ENCODE measurements around the gene HOATZ. TPM values are rescaled to one million over a fixed set of nuclear protein-coding genes. Genes with fewer than 3 reads are reported as not detected.

HOATZ gene
- total and polyA plus RNA-seq, 2 of the 13 experiments (the other 11 are each of a cell fraction or from before 2014, with no cell fraction given), result not detected

GRCh38 chr11:111562692-111563389 lies 48.3 kb downstream of the HOATZ start:
- no peaks in the 10 kb centered on the region for H3K36me3 ChIP-seq (replicated peaks in 1 of 2; ENCODE audit: control insufficient read depth in 1 of 2, insufficient read depth in 2 of 2, low read length in 2 of 2)
- intact Hi-C loops (cut with micrococcal nuclease; ENCODE audit: unreplicated experiment), result loop anchor here (5.0 kb wide), 1 partner anchor 111 kb away; no protein-coding TSS in a partner anchor
- 33% methylated on average over 10 of the region's 10 CpGs for WGBS (ENCODE audit: low lambda C conversion rate)
- no TSS peak for BruUV-seq (replicated peaks)
- H3K4me1 ChIP-seq (ENCODE audit: insufficient read depth, low read length), result peaks cover 56% of the 10 kb centered on the region
- in situ Hi-C loops (cut with HindIII; ENCODE audit: extremely low pct_ligation_motif_present, low pct_unique_long_range_greater_than_20kb), result no loop called here
- peak overlapping the region; percentile 25 for H3K4me2 ChIP-seq (ENCODE audit: low read depth, low read length)
- no peak overlapping the region for H3K27ac ChIP-seq (ENCODE audit: extremely low read length, insufficient read depth, low read length)
- ChIA-PET CTCF (ENCODE audit: low intra/inter-chr PET ratio, low total read pairs) (no interaction called here), POLR2A (interaction anchor here (1.3 kb wide), 1 partner anchor 10 kb away, joined by 3 read pairs; no protein-coding TSS in a partner anchor)
- ATAC-seq, result peak; percentile 69
- peak; percentile 51 for DNase-seq (ENCODE audit: low spot score)
- no peak overlapping the region for H2AFZ ChIP-seq (ENCODE audit: low read length)
- no peak overlapping the region for H3K9ac ChIP-seq (ENCODE audit: insufficient read depth, low read depth, low read length)
- no peaks in the 10 kb centered on the region for H3K27me3 ChIP-seq (ENCODE audit: control insufficient read depth in 1 of 2, insufficient read depth in 2 of 2, low read length in 2 of 2)
- FAIRE-seq, result peak; percentile 66
- no peaks in the 10 kb centered on the region for H4K20me1 ChIP-seq (ENCODE audit: insufficient read depth, low read length)
- H3K4me3 ChIP-seq (replicated peaks in 1 of 3; ENCODE audit: insufficient read depth in 1 of 3, low read depth in 2 of 3, low read length in 3 of 3), result no peak overlapping the region; a peak in 1 of 6 replicates
- no peaks in the 10 kb centered on the region for H3K79me2 ChIP-seq (ENCODE audit: insufficient read depth, low read length)
- H3K9me3 ChIP-seq (ENCODE audit: low read length), result no peaks in the 10 kb centered on the region
- TF ChIP-seq NFRKB (IDR thresholded peaks at IDR 0.05), result no peak
- TF ChIP-seq ZNF724P (CRISPR knock-in tag; IDR thresholded peaks at IDR 0.05; ENCODE audit: borderline replicate concordance), result no peak
- TF ChIP-seq ZNF282 (IDR thresholded peaks at IDR 0.05; ENCODE audit: partially characterized antibody), result no peak
- TF ChIP-seq CCAR2 (optimal IDR thresholded peaks at IDR 0.05; ENCODE audit: low read depth, low read length), result no peak
- no peak for TF ChIP-seq SNAPC2 (CRISPR knock-in tag; IDR thresholded peaks at IDR 0.05)
- TF ChIP-seq TCF7 (IDR thresholded peaks at IDR 0.05; ENCODE audit: low read depth), result peak; percentile 16; the same call in 1 of the 2 replicates
- peak; percentile 54 for TF ChIP-seq NR2F6 (IDR thresholded peaks at IDR 0.05)
- peak; percentile 87 for TF ChIP-seq NR2F6 (CRISPR knock-in tag; IDR thresholded peaks at IDR 0.05)
- TF ChIP-seq SMARCC2 (IDR thresholded peaks at IDR 0.05), result no peak
- no peak for TF ChIP-seq ZNF30 (CRISPR knock-in tag; IDR thresholded peaks at IDR 0.05)
- TF ChIP-seq ATF1 (CRISPR knock-in tag; IDR thresholded peaks at IDR 0.05), result no peak
- TF ChIP-seq ZNF781 (CRISPR knock-in tag; IDR thresholded peaks at IDR 0.05; ENCODE audit: borderline replicate concordance, not compliant biosample characterization), result no peak
- TF ChIP-seq ZNF468 (CRISPR knock-in tag; IDR thresholded peaks at IDR 0.05), result no peak
- TF ChIP-seq, protein P1, sequence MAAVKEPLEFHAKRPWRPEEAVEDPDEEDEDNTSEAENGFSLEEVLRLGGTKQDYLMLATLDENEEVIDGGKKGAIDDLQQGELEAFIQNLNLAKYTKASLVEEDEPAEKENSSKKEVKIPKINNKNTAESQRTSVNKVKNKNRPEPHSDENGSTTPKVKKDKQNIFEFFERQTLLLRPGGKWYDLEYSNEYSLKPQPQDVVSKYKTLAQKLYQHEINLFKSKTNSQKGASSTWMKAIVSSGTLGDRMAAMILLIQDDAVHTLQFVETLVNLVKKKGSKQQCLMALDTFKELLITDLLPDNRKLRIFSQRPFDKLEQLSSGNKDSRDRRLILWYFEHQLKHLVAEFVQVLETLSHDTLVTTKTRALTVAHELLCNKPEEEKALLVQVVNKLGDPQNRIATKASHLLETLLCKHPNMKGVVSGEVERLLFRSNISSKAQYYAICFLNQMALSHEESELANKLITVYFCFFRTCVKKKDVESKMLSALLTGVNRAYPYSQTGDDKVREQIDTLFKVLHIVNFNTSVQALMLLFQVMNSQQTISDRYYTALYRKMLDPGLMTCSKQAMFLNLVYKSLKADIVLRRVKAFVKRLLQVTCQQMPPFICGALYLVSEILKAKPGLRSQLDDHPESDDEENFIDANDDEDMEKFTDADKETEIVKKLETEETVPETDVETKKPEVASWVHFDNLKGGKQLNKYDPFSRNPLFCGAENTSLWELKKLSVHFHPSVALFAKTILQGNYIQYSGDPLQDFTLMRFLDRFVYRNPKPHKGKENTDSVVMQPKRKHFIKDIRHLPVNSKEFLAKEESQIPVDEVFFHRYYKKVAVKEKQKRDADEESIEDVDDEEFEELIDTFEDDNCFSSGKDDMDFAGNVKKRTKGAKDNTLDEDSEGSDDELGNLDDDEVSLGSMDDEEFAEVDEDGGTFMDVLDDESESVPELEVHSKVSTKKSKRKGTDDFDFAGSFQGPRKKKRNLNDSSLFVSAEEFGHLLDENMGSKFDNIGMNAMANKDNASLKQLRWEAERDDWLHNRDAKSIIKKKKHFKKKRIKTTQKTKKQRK (IDR thresholded peaks at IDR 0.05; ENCODE audit: low read length), result no peak
- no peak for TF ChIP-seq NCOA2 (CRISPR knock-in tag; IDR thresholded peaks at IDR 0.05)
- peak; percentile 51 for TF ChIP-seq HNF4A (CRISPR knock-in tag; IDR thresholded peaks at IDR 0.05)
- no peak for TF ChIP-seq MTF1 (CRISPR knock-in tag; IDR thresholded peaks at IDR 0.05)
- TF ChIP-seq NR0B2 (CRISPR knock-in tag; IDR thresholded peaks at IDR 0.05), result no peak
- no peak for TF ChIP-seq ZNF629 (CRISPR knock-in tag; conservative IDR thresholded peaks at IDR 0.05)
- no peak for TF ChIP-seq ZSCAN21 (CRISPR knock-in tag; IDR thresholded peaks at IDR 0.05; ENCODE audit: borderline replicate concordance)
- TF ChIP-seq ESRRA (CRISPR knock-in tag; IDR thresholded peaks at IDR 0.05; ENCODE audit: low read depth), result 0 out of 2 replicates have a peak, but pooled peaks have one; percentile 21
- TF ChIP-seq ZSCAN30 (CRISPR knock-in tag; IDR thresholded peaks at IDR 0.05), result no peak
- no peak for TF ChIP-seq ZNF235 (CRISPR knock-in tag; IDR thresholded peaks at IDR 0.05; ENCODE audit: borderline replicate concordance)
